Measurements from ENCODE around the gene CTRB1. TPM values are rescaled to one million over a fixed set of nuclear protein-coding genes. Genes with fewer than 3 reads are reported as not detected.
A peak's percentile ranks its signal among the peaks of the same experiment; 100 is the strongest.

Gene CTRB1
- total and polyA plus RNA-seq, 2 of the 13 experiments (the other 11 are each of a cell fraction or from before 2014, with no cell fraction given), result not detected

- TF ChIP-seq IRF9 (CRISPR knock-in tag; IDR thresholded peaks at IDR 0.05; ENCODE audit: borderline replicate concordance) (peak; percentile 9; the same call in 1 of the 2 replicates), HINFP (CRISPR knock-in tag; IDR thresholded peaks at IDR 0.05; ENCODE audit: low read depth) (0 out of 2 replicates have a peak, but pooled peaks have one; percentile 3), FOXO4 (CRISPR knock-in tag; conservative IDR thresholded peaks at IDR 0.05) (0 out of 2 replicates have a peak, but pooled peaks have one; percentile 62), ZBTB7B (CRISPR knock-in tag; IDR thresholded peaks at IDR 0.05) (peak; percentile 13; the same call in 1 of the 2 replicates), FUBP1 (CRISPR knock-in tag; IDR thresholded peaks at IDR 0.05; ENCODE audit: borderline replicate concordance) (no peak), PITX1 (CRISPR knock-in tag; IDR thresholded peaks at IDR 0.05) (0 out of 2 replicates have a peak, but pooled peaks have one; percentile 16)
These were observed 42.8 kb downstream of the CTRB1 start (continued) for GRCh38 chr16:75261590-75262078.
